ENCODE results near the gene AMELX.

The AMELX gene

DNA sequence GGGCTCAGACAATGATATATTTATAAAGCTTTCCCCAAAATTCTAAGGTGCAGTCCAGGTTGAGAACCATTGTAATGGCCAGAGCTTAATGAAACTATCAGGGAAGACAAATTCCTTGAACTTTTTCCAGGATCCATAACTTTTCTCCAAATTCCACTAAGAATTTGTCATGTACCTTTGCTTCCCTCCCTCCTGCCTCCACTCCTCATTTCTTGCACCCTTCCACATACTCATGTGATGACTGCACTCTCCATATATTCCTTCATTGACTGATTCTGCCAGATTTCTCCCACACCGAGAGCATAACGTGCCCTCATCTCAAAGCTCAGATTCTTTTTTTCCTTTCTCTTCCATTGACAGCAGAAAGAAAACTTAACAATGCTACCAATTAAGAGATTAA is 20.9 kb upstream of the AMELX start:
- no peak for ATAC-seq (replicated peaks; ENCODE audit: extremely low read depth, poor library complexity, severe bottlenecking)
- Mint-ChIP-seq H3K36me3 (ENCODE audit: insufficient read depth) (no peaks in the 10 kb centered on the region), H3K4me3 (no peak overlapping the region), H3K27me3 (no peaks in the 10 kb centered on the region), H3K9me3 (no peaks in the 10 kb centered on the region), H3K4me1 (no peaks in the 10 kb centered on the region), H3K27ac (ENCODE audit: low read depth) (no peak overlapping the region)
- DNase-seq (ENCODE audit: low spot score in 2 of 2), result no peak

DNA sequence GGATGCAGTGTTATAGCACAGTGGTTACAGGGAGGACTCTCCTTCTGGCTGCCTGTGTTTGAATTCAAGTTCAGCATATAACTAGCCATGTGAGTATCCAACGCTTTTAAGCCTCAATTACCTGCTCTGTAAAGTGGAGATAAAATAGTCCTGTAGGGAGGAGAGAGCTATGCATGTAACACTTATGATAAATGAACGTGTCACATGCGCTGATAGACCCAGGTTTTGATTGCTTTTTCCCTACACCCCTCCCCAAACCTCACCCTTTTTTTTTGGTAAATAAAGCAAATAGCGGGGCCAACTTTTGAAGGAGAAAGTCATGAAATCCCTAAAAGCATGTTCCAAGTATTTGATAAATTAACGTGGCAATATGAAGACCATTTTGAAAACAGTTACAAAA is 20.4 kb upstream of the AMELX start:
- DNase-seq (ENCODE audit: low spot score in 2 of 2), result no peak
- Mint-ChIP-seq H3K4me3 (no peak overlapping the region), H3K9me3 (no peaks in the 10 kb centered on the region), H3K4me1 (no peaks in the 10 kb centered on the region), H3K27me3 (no peaks in the 10 kb centered on the region), H3K27ac (ENCODE audit: low read depth) (no peak overlapping the region), H3K36me3 (ENCODE audit: insufficient read depth) (no peaks in the 10 kb centered on the region)
- ATAC-seq (replicated peaks; ENCODE audit: extremely low read depth, poor library complexity, severe bottlenecking), result no peak

DNA sequence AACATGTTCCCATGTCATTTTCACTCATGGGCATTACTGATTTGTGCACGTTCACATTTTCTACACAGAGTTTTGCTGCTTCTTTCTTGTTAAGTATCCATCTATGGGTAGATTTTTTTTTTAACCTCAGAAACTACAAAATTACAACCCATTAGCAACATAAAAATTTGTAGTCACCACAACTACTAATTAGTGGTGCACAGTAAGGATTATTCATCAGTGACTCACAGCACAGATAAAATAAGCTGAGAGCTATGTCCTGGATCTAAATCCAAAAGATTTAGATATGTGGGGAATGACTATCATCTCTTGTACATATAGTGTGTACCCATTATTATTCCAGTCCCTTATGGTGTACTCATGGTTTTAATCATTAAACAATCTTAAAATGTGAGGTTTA is 19.7 kb upstream of the AMELX start:
- Mint-ChIP-seq H3K4me1 (no peaks in the 10 kb centered on the region), H3K9me3 (no peaks in the 10 kb centered on the region), H3K27ac (ENCODE audit: low read depth) (no peak overlapping the region), H3K27me3 (no peaks in the 10 kb centered on the region), H3K4me3 (no peak overlapping the region), H3K36me3 (ENCODE audit: insufficient read depth) (no peaks in the 10 kb centered on the region)
- ATAC-seq (replicated peaks; ENCODE audit: extremely low read depth, poor library complexity, severe bottlenecking), result no peak
- DNase-seq (ENCODE audit: low spot score in 2 of 2), result no peak

DNA sequence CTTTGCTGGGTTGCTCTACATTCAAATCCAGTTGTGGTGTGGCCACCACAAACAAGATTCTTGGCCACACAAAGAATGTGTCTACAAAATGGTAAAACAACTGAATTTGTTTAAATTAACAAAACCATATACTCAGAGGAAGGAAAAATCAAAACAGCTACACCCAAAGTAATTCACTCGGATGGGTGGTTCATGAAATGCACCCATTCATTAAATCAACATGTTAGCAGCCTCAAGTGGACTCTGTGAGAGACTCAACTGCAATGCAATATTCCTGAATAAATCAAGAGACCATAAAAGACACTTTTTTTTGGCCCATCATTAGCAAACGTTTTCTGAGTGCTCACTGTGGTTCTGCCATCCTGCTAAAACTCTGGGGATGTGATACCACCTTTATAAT is 11.2 kb upstream of the AMELX start:
- no peak overlapping the region for H3K4me3 Mint-ChIP-seq

DNA sequence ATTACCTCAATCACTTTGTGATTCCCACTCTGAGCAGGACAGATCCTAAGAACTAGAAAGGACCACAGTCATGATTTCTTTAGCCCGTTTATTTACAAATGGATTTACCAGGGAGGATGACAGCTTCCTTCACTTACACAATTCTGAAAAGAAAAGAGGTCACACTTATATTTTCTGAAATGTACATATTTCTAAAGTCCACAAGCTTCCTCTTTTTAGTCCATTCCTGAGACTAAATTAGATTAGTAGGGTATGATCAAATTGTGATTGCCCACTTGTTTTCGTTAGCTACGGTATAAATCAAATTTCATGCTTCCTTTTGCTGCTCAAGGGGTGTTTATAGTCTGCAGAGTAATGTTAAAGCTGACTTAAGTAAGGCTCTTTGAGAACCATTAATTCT is 7.6 kb upstream of the AMELX start:
- H3K36me3 Mint-ChIP-seq (ENCODE audit: insufficient read depth), result no peaks in the 10 kb centered on the region
- no peaks in the 10 kb centered on the region for H3K4me1 Mint-ChIP-seq
- H3K27ac Mint-ChIP-seq (ENCODE audit: low read depth), result no peak overlapping the region
- no peaks in the 10 kb centered on the region for H3K27me3 Mint-ChIP-seq
- H3K9me3 Mint-ChIP-seq, result no peaks in the 10 kb centered on the region
- DNase-seq (ENCODE audit: low spot score in 2 of 2) (no peak), ATAC-seq (replicated peaks; ENCODE audit: extremely low read depth, poor library complexity, severe bottlenecking) (no peak)
- H3K4me3 Mint-ChIP-seq, result no peak overlapping the region

More for the DNA sequence above, 11.2 kb upstream of the AMELX start:
- no peaks in the 10 kb centered on the region for H3K9me3 Mint-ChIP-seq
- no peak for DNase-seq (ENCODE audit: low spot score in 2 of 2)
- no peak overlapping the region for H3K27ac Mint-ChIP-seq (ENCODE audit: low read depth)
- H3K36me3 Mint-ChIP-seq (ENCODE audit: insufficient read depth), result no peaks in the 10 kb centered on the region
- no peaks in the 10 kb centered on the region for H3K4me1 Mint-ChIP-seq
- no peak for ATAC-seq (replicated peaks; ENCODE audit: extremely low read depth, poor library complexity, severe bottlenecking)
- no peaks in the 10 kb centered on the region for H3K27me3 Mint-ChIP-seq

DNA sequence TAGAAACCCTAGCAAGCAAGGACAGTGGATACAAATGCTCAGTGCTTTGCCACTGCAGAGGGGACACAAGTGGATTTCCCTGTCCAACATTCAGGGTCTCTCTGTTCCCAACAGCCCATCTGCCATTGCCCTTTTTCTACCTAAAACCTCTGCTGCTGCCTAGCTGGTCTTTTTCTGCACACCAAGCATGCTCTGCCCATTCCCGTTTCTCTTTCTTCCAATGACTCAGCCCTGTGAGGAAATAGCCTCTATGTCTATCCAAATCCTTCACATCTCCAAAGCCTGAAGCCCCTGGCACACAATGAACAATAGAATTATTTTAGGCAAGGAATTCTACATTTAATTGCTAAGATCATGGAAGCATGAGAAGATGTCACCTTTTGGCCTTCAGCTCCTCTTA is 5.7 kb upstream of the AMELX start:
- Mint-ChIP-seq H3K36me3 (ENCODE audit: insufficient read depth) (no peaks in the 10 kb centered on the region), H3K4me3 (no peak overlapping the region), H3K27me3 (no peaks in the 10 kb centered on the region), H3K4me1 (no peaks in the 10 kb centered on the region), H3K27ac (ENCODE audit: low read depth) (no peak overlapping the region), H3K9me3 (no peaks in the 10 kb centered on the region)
- ATAC-seq (replicated peaks; ENCODE audit: extremely low read depth, poor library complexity, severe bottlenecking) (no peak), DNase-seq (ENCODE audit: low spot score in 2 of 2) (no peak)

DNA sequence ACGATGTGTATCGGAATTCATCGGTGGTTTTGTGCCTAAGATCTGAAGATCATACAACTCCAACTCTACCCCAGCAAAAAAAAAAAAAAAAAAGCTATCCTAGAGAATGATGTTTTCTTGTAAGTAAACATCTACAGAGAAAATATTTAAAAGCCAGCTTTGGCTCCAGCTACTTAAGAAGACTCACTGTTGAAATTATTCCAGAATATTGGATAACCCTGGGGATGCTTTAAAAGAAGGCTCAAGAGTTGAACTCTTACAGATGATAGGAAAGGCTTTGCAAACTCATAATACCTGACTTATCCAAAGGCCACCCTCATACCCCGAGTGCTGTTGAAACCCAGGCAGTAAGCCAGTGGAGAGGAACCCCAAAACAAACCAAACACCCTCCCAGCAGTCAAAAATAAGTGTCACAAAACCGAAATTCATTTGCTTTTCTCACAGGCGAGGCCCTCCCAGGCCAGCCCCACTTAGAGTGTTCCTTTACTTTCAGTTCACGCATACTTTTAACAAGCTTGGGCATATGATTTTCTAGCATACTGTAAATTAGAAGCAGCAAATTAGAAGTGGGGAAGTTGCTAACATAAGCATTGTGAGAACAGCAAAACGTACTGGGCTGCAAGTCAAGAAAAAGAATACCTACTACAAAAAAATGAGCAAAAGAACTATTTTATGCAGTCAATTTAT is 2.7 kb upstream of the AMELX start:
- H3K27ac Mint-ChIP-seq (ENCODE audit: low read depth), result no peak overlapping the region
- ATAC-seq (replicated peaks; ENCODE audit: extremely low read depth, poor library complexity, severe bottlenecking), result no peak

DNA sequence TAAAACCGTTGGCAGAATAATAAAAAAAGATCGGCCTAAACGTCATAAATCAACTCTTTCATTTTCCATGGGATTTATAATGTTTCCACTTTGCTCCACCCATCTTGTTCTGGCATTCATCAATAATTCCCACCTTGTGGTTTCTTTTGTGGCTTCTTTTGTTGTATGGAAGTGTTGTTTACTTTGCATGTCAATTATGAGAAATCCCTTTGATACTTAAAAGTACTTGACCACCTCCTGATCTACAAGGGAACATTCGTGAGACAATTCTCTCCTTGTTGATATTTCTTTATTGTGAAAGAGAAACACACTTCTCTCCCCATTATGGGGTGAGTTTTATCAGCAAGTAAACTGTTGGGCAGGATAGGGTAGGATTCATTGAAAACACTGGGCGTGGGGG is 2.8 kb downstream of the AMELX start:
- Mint-ChIP-seq H3K4me1 (no peaks in the 10 kb centered on the region), H3K36me3 (ENCODE audit: insufficient read depth) (no peaks in the 10 kb centered on the region), H3K27ac (ENCODE audit: low read depth) (no peak overlapping the region), H3K4me3 (no peak overlapping the region), H3K27me3 (no peaks in the 10 kb centered on the region), H3K9me3 (no peaks in the 10 kb centered on the region)
- ATAC-seq (replicated peaks; ENCODE audit: extremely low read depth, poor library complexity, severe bottlenecking), result no peak
- no peak for DNase-seq (ENCODE audit: low spot score in 2 of 2)

More for the DNA sequence above, 2.7 kb upstream of the AMELX start:
- no peak for DNase-seq (ENCODE audit: low spot score in 2 of 2)
- no peaks in the 10 kb centered on the region for H3K4me1 Mint-ChIP-seq
- no peaks in the 10 kb centered on the region for H3K27me3 Mint-ChIP-seq
- no peak overlapping the region for H3K4me3 Mint-ChIP-seq
- H3K9me3 Mint-ChIP-seq, result no peaks in the 10 kb centered on the region
- H3K36me3 Mint-ChIP-seq (ENCODE audit: insufficient read depth), result no peaks in the 10 kb centered on the region

DNA sequence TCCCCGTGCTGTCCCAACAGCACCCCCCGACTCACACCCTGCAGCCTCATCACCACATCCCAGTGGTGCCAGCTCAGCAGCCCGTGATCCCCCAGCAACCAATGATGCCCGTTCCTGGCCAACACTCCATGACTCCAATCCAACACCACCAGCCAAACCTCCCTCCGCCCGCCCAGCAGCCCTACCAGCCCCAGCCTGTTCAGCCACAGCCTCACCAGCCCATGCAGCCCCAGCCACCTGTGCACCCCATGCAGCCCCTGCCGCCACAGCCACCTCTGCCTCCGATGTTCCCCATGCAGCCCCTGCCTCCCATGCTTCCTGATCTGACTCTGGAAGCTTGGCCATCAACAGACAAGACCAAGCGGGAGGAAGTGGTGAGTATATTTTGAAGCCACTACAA is 5.4 kb downstream of the AMELX start:
- ATAC-seq (replicated peaks; ENCODE audit: extremely low read depth, poor library complexity, severe bottlenecking) (no peak), DNase-seq (ENCODE audit: low spot score in 2 of 2) (no peak)
- no peaks in the 10 kb centered on the region for H3K27me3 Mint-ChIP-seq
- H3K27ac Mint-ChIP-seq (ENCODE audit: low read depth), result no peak overlapping the region
- H3K9me3 Mint-ChIP-seq, result no peaks in the 10 kb centered on the region
- no peaks in the 10 kb centered on the region for H3K4me1 Mint-ChIP-seq
- no peak overlapping the region for H3K4me3 Mint-ChIP-seq
- H3K36me3 Mint-ChIP-seq (ENCODE audit: insufficient read depth), result no peaks in the 10 kb centered on the region

DNA sequence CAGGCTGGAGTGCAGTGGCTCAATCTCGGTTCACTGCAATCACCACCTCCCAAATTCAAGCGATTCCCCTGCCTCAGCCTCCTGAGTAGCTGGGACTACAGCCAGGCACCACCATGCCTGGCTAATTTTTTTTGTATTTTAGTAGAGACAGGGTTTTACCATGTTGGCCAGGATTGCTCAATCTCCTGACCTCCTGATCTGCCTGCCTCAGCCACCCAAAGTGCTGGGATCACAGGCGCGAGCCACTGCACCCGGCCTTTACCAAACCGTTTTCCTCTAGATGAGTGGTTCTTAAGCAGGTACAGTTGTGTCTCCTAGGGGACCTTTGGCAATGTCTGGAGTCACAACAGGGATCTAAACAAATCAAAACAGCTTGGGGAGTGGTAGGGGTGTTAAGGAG is 11.6 kb downstream of the AMELX start:
- Mint-ChIP-seq H3K36me3 (ENCODE audit: insufficient read depth) (peaks cover 3% of the 10 kb centered on the region), H3K4me3 (no peak overlapping the region), H3K9me3 (no peaks in the 10 kb centered on the region), H3K27ac (ENCODE audit: low read depth) (no peak overlapping the region), H3K4me1 (no peaks in the 10 kb centered on the region), H3K27me3 (no peaks in the 10 kb centered on the region)
- no peak for DNase-seq (ENCODE audit: low spot score in 2 of 2)
- no peak for ATAC-seq (replicated peaks; ENCODE audit: extremely low read depth, poor library complexity, severe bottlenecking)

DNA sequence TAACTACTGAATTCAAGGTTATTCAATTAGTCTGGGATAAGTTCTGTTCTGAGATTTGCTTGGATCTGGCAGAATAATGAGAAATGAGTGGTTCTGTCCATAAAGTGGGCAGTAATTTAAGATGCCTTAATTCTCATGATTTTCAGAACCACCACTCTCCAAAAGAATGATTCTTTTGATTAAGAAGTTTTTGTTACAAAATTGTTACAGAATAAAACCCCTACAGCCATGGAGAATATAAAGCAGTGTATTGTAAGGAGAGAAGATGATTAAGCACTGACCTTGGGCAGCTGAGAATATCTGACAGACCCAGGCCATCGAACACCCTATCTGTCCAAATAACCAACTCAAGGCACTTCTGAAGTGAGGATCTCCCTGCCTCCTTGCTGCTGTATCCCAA is 12.4 kb downstream of the AMELX start:
- Mint-ChIP-seq H3K36me3 (ENCODE audit: insufficient read depth) (peaks cover 3% of the 10 kb centered on the region), H3K27me3 (no peaks in the 10 kb centered on the region)
- DNase-seq (ENCODE audit: low spot score in 2 of 2), result no peak

DNA sequence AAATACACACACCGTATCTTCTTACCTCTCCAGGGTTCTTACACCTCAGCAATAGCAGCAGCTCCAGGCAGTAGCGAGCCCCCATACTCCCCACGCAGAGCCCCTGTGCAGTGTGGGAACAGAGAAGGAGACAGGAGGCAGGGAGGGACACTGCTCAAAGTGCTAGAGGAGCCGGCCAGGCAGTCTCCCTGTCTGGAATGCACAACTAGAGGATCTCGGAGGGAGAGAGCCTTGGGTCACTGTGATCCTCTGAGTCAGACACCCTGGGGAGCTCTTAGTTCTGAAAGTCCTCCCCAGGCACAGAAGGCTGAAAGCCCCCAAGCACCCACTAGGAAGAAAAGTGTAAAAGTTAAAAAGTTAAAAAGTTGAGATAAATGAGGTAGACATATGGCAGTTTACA is 16.0 kb downstream of the AMELX start:
- ATAC-seq (replicated peaks; ENCODE audit: extremely low read depth, poor library complexity, severe bottlenecking), result no peak
- Mint-ChIP-seq H3K9me3 (no peaks in the 10 kb centered on the region), H3K27ac (ENCODE audit: low read depth) (no peak overlapping the region), H3K4me1 (no peaks in the 10 kb centered on the region), H3K36me3 (ENCODE audit: insufficient read depth) (peaks cover 2% of the 10 kb centered on the region), H3K27me3 (no peaks in the 10 kb centered on the region), H3K4me3 (no peak overlapping the region)
- DNase-seq (ENCODE audit: low spot score in 2 of 2), result no peak

More for the DNA sequence above, 12.4 kb downstream of the AMELX start:
- no peak for ATAC-seq (replicated peaks; ENCODE audit: extremely low read depth, poor library complexity, severe bottlenecking)
- no peak overlapping the region for H3K27ac Mint-ChIP-seq (ENCODE audit: low read depth)
- no peak overlapping the region for H3K4me3 Mint-ChIP-seq
- H3K9me3 Mint-ChIP-seq, result no peaks in the 10 kb centered on the region
- no peaks in the 10 kb centered on the region for H3K4me1 Mint-ChIP-seq

DNA sequence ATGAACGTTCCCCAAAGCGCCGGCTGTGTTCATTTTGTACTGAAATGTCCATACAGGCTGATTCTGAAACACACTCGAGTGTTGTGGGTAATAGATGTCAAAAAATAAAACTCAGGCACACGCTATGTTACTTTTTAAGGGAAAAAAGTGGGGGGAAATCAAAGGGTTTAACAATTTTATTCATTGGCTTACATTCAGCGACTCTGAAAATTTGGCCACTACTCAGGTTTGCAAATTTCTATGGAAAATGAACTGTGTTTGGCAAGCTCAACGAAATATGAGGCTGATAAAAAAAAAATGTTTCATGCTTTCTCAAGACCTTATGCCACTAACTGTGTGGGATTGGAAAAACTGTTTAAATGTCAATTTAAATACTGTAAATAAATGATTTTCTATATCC is 18.5 kb downstream of the AMELX start:
- Mint-ChIP-seq H3K4me1 (no peaks in the 10 kb centered on the region), H3K27me3 (no peaks in the 10 kb centered on the region), H3K9me3 (no peaks in the 10 kb centered on the region), H3K36me3 (ENCODE audit: insufficient read depth) (no peaks in the 10 kb centered on the region), H3K4me3 (no peak overlapping the region), H3K27ac (ENCODE audit: low read depth) (no peak overlapping the region)
- ATAC-seq (replicated peaks; ENCODE audit: extremely low read depth, poor library complexity, severe bottlenecking) (no peak), DNase-seq (ENCODE audit: low spot score in 2 of 2) (no peak)
